GM08714 (cell line): Measurements from ENCODE around the gene FBRS.

ENCODE experiments used
- H3K4me3 ChIP-seq: fragments of 200-500 bp; sonication (Bioruptor generic); 2 replicates; pipeline ENCODE4 v1.5.1; 2014; ENCODE audit warnings: mild to moderate bottlenecking, low read length, inconsistent platforms
- ZNF274 ChIP-seq: IDR thresholded peaks from 2 replicates; pipeline ENCODE4 v1.6.1; 2012; ENCODE audit warnings: mild to moderate bottlenecking, low read depth, low read length

The FBRS gene

GRCh38 chr16:30665155-30665829 lies 7.1 kb downstream of the FBRS start:
- no peak for TF ChIP-seq ZNF274
- no peak overlapping the region for H3K4me3 ChIP-seq

GRCh38 chr16:30665830-30666190 lies 7.6 kb downstream of the FBRS start:
- no peak overlapping the region for H3K4me3 ChIP-seq

GRCh38 chr16:30666681-30667080 lies 8.4 kb downstream of the FBRS start:
- no peak for TF ChIP-seq ZNF274
- H3K4me3 ChIP-seq, result no peak overlapping the region

More at GRCh38 chr16:30665830-30666190, 7.6 kb downstream of the FBRS start:
- TF ChIP-seq ZNF274, result no peak

GRCh38 chr16:30667361-30667905 lies 9.2 kb downstream of the FBRS start:
- TF ChIP-seq ZNF274, result no peak
- no peak overlapping the region for H3K4me3 ChIP-seq

GRCh38 chr16:30668393-30668792 lies 10.2 kb downstream of the FBRS start:
- H3K4me3 ChIP-seq, result no peak overlapping the region
- no peak for TF ChIP-seq ZNF274

GRCh38 chr16:30669026-30669902 lies 11.0 kb downstream of the FBRS start:
- TF ChIP-seq ZNF274, result no peak

GRCh38 chr16:30669903-30670824 lies 11.9 kb downstream of the FBRS start:
- H3K4me3 ChIP-seq, result no peak overlapping the region
- TF ChIP-seq ZNF274, result no peak

More at GRCh38 chr16:30669026-30669902, 11.0 kb downstream of the FBRS start:
- H3K4me3 ChIP-seq, result no peak overlapping the region

GRCh38 chr16:30675143-30675542 lies 16.9 kb downstream of the FBRS start:
- no peak for TF ChIP-seq ZNF274
- H3K4me3 ChIP-seq, result no peak overlapping the region

- H3K4me3 ChIP-seq, result no peak overlapping the region
- no peak for TF ChIP-seq ZNF274
Measured at GRCh38 chr16:30677931-30678585, 19.8 kb downstream of the FBRS start.

GRCh38 chr16:30678586-30678970 lies 20.3 kb downstream of the FBRS start:
- TF ChIP-seq ZNF274, result no peak
- no peak overlapping the region for H3K4me3 ChIP-seq

GRCh38 chr16:30680326-30680725 lies 22.1 kb downstream of the FBRS start:
- H3K4me3 ChIP-seq, result no peak overlapping the region

GRCh38 chr16:30688701-30689100 lies 30.5 kb downstream of the FBRS start:
- no peak for TF ChIP-seq ZNF274
- no peak overlapping the region for H3K4me3 ChIP-seq

More at GRCh38 chr16:30680326-30680725, 22.1 kb downstream of the FBRS start:
- no peak for TF ChIP-seq ZNF274

- no peak overlapping the region for H3K4me3 ChIP-seq
- no peak for TF ChIP-seq ZNF274
Measured at GRCh38 chr16:30691907-30692306, 33.7 kb downstream of the FBRS start.
